ENCODE measurements around the gene SELENOP. TPM values are rescaled to one million over a fixed set of nuclear protein-coding genes. Genes with fewer than 3 reads are reported as not detected.
"Not testable (repeated sequence)": the region's sequence is repeated elsewhere in the genome, so short reads cannot be mapped to it uniquely, and the experiment has no call there.

Gene SELENOP
- total RNA-seq, 4 donors from 2014 or later: 323 to 965 (median 866) TPM

- Histone ChIP-seq H3K4me1 (peaks cover 0 to 3% (median 0%) of the 10 kb centered on the region in 4 donors), H3K9me3 (no peaks in the 10 kb centered on the region), H3K27ac (no peak overlapping the region), H3K27me3 (no peaks in the 10 kb centered on the region), H3K36me3 (no peaks in the 10 kb centered on the region), H3K4me3 (no peak overlapping the region)
- DNase-seq (ENCODE audit: low spot score in 2 of 2): no peak
- 96 to 98% methylated on average over 2 of the region's 2 CpGs for WGBS, 2 donors
- TF ChIP-seq CTCF (IDR thresholded peaks at IDR 0.05) (no peak), EP300 (IDR thresholded peaks at IDR 0.05) (no peak)
These were observed 8.1 kb upstream of the SELENOP start for GRCh38 chr5:42819745-42820144.

GRCh38 chr5:42816546-42816945, 4.9 kb upstream of the SELENOP start:
- H3K9me3 ChIP-seq; H3K4me3 ChIP-seq; H3K27me3 ChIP-seq; H3K36me3 ChIP-seq; DNase-seq (ENCODE audit: low spot score in 2 of 2); H3K27ac ChIP-seq: not testable (repeated sequence)
- H3K4me1 ChIP-seq: peaks cover 0 to 16% (median 4%) of the 10 kb centered on the region in 4 donors
- 91 to 92% methylated on average over 2 of the region's 2 CpGs for WGBS, 2 donors

DNA sequence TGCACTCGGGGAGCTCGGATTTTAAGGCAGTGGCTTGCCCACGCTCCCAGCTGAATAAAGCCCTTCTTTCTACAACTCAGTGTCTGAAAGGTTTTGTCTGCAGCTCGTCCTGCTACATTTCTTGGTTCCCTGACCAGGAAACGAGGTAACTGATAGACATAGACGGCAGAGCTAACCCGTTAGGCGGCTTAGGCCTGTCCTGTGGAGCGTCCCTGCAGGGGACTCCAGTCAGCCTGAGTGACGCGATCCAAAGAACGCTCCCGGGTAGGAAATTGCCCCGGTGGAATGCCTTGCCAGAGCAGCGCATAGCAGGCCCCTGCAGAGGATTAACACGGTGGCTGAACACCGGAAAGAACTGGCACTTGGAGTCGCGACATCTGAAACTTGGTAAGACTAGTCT, 1.8 kb upstream of the SELENOP start:
- TF ChIP-seq POLR2A (IDR thresholded peaks at IDR 0.05) (no peak), EP300 (IDR thresholded peaks at IDR 0.05) (peak in 1 of 2 donors; percentile 38)
- H3K36me3 ChIP-seq: peaks cover 0 to 2% (median 0%) of the 10 kb centered on the region in 3 donors
- peaks cover 0 to 23% (median 6%) of the 10 kb centered on the region in 4 donors for H3K4me1 ChIP-seq
- H3K4me3 ChIP-seq: peak overlapping the region in 3 of 4 donors; percentile 9 to 35 (median 10)
- no peak for DNase-seq (ENCODE audit: low spot score in 2 of 2)
- H3K27me3 ChIP-seq: no peaks in the 10 kb centered on the region
- peak overlapping the region; percentile 74 to 93 (median 88) for H3K27ac ChIP-seq
- no peaks in the 10 kb centered on the region for H3K9me3 ChIP-seq
- WGBS, 2 donors: 49 to 76% methylated on average over 19 of the region's 19 CpGs

GRCh38 chr5:42812620-42813019, 928 bp upstream of the SELENOP start:
- no peaks in the 10 kb centered on the region for H3K9me3 ChIP-seq
- peak overlapping the region; percentile 74 to 93 (median 88) for H3K27ac ChIP-seq
- H3K4me1 ChIP-seq: peaks cover 0 to 32% (median 8%) of the 10 kb centered on the region in 4 donors
- no peaks in the 10 kb centered on the region for H3K27me3 ChIP-seq
- H3K4me3 ChIP-seq: peak overlapping the region in 3 of 4 donors; percentile 43 to 59 (median 51)
- 49 to 52% methylated on average over 2 of the region's 2 CpGs for WGBS, 2 donors
- peaks cover 0 to 11% (median 0%) of the 10 kb centered on the region in 3 donors for H3K36me3 ChIP-seq
- no peak for DNase-seq (ENCODE audit: low spot score in 2 of 2)
- no peak for TF ChIP-seq CTCF (IDR thresholded peaks at IDR 0.05)
- TF ChIP-seq EP300 (IDR thresholded peaks at IDR 0.05): no peak
- no peak for TF ChIP-seq POLR2A (IDR thresholded peaks at IDR 0.05)

DNA sequence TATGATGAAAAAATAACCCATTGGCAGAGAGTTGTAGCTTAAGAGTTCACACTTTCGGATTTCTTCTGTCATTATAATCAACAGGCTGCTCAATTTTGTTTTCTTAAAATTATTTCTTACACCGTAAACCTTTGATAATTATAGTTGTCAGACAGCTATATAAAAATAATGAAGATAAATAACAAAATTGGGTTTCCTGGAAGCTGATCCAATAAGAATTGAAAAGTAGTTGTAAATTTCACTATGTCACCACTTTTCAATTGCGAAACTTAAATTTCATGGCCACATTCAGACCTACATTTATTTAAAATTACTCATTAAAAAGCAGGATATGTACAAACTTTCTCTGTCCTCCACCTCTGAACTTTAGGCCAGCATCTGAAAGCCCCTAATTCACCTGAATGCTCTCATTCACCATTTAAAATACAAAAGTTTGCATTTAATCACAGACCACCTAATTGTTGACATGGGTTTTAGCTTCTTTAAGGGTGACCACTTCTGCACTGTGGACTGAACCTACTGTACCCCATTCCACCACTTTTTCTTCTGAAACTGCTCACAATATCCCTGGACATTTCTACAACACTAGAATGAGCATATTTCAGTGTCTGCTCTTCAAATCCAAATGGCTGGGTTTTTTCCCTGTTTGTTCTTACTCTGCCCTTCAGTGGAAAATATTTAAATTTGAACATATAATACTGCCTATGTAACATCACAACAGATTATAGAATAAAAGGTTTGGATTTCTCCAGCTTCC, 680 bp downstream of the SELENOP start:
- DNase-seq (ENCODE audit: low spot score in 2 of 2): no peak
- Histone ChIP-seq H3K9me3 (no peaks in the 10 kb centered on the region), H3K27me3 (no peaks in the 10 kb centered on the region), H3K4me3 (peak overlapping the region; percentile 43 to 62 (median 55)), H3K4me1 (peaks cover 0 to 48% (median 12%) of the 10 kb centered on the region in 4 donors), H3K27ac (peak overlapping the region; percentile 74 to 93 (median 88)), H3K36me3 (peaks cover 0 to 27% (median 0%) of the 10 kb centered on the region in 3 donors)
- WGBS, 2 donors: 48 to 49% methylated on average over 3 of the region's 3 CpGs
- no peak for TF ChIP-seq POLR2A (IDR thresholded peaks at IDR 0.05)
- no peak for TF ChIP-seq CTCF (IDR thresholded peaks at IDR 0.05)
- TF ChIP-seq EP300 (IDR thresholded peaks at IDR 0.05): no peak

DNA sequence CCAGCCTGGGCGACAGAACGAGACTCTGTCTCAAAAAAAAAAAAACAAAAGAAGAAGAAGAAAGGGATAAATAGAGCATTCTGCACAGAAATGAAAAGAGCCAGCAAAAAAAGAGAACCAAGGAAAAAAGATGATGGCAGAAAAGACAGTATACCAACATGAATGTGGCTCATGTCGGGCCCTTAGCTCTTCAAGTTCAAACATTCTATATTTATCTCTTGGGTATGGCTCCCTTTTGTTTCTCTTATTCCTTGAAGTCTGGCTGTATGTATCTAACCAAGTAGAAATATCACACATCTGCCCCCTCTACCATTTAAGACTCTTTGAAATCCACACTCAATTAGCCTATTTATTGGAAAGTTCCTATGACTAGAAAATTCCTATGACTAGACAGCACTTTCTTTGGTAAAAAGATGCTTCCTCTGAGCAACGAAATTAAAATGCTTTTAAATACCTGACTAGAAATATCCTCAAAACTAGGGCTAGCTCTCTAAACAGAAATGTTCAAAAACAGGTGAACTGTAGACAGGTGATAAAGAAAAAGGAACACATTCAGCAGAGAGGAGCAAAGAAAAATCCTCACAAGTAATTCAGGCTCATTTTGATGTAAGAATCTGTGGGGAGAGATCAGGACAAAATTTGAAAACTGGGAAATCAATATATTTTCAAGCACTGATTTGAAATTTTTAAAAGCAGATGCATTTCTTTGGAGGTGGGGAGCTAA, 2.6 kb downstream of the SELENOP start:
- Histone ChIP-seq H3K27ac (peak overlapping the region; percentile 74 to 93 (median 88)), H3K9me3 (no peaks in the 10 kb centered on the region), H3K4me3 (peak overlapping the region in 3 of 4 donors; percentile 43 to 59 (median 51)), H3K36me3 (peaks cover 0 to 46% (median 2%) of the 10 kb centered on the region in 3 donors), H3K4me1 (peaks cover 0 to 63% (median 18%) of the 10 kb centered on the region in 4 donors), H3K27me3 (no peaks in the 10 kb centered on the region)
- DNase-seq (ENCODE audit: low spot score in 2 of 2): no peak
- WGBS, 2 donors: 62% methylated on average over 4 of the region's 4 CpGs
- TF ChIP-seq CTCF (IDR thresholded peaks at IDR 0.05): no peak
- TF ChIP-seq EP300 (IDR thresholded peaks at IDR 0.05): no peak
- TF ChIP-seq POLR2A (IDR thresholded peaks at IDR 0.05): no peak

All from tibial nerve (tissue), 4 donors.